Left lung (tissue), 10 donors: ENCODE results near the gene TNPO2. TPM values are rescaled to one million over a fixed set of nuclear protein-coding genes. Genes with fewer than 3 reads are reported as not detected.
"Not testable (repeated sequence)": the region's sequence is repeated elsewhere in the genome, so short reads cannot be mapped to it uniquely, and the experiment has no call there.

ENCODE experiments used
- ATAC-seq: fragments of 200-7000 bp; cut with Tn5 transposase; one replicate; pipeline ENCODE4 v1.9.1; 2020; ENCODE audit warnings: moderate library complexity
- DNase-seq, 4 donors: peaks; one replicate each; pipeline ENCODE4 v3.0.0-alpha.2; 2013 to 2020
- H3K27ac ChIP-seq, 2 donors: fragments of 200-600 bp; sonication (generic) in 1 of 2; one replicate each; pipeline versions ENCODE4 v1.5.0 to v1.8.0; 2020 to 2021
- H3K27me3 ChIP-seq, 2 donors: fragments of 200-600 bp; sonication (generic) in 1 of 2; one replicate each; pipeline versions ENCODE4 v1.5.0 to v1.8.0; 2020 to 2021
- H3K36me3 ChIP-seq, 2 donors: fragments of 200-600 bp; sonication (generic) in 1 of 2; one replicate each; pipeline versions ENCODE4 v1.5.0 to v1.8.0; 2020 to 2021
- H3K4me1 ChIP-seq, 2 donors: fragments of 200-600 bp; one replicate each; pipeline ENCODE4 v1.8.0; 2021
- H3K4me3 ChIP-seq, 2 donors: fragments of 200-600 bp; sonication (generic) in 1 of 2; one replicate each; pipeline versions ENCODE4 v1.5.0 to v1.8.0; 2020 to 2021; ENCODE audit warnings: mild to moderate bottlenecking in 1 of 2
- H3K9me3 ChIP-seq, 2 donors: fragments of 200-600 bp; sonication (generic) in 1 of 2; one replicate each; pipeline versions ENCODE4 v1.5.0 to v1.8.0; 2020 to 2021
- intact Hi-C, 2 donors: fragments of 100-400 bp; cut with DNase I; formaldehyde crosslinking; loops; one replicate each; pipeline versions ENCODE4 v1.11.2 to v1.14.2; 2022
- polyA plus RNA-seq, 6 donors: library from polyadenylated mRNA; unstranded; fragments of 120-200 nt; gene quantifications; one replicate each; pipeline ENCODE4 v1.2.1, GENCODE V29; 2013; ENCODE audit not compliant: insufficient read length in 6 of 6
- total RNA-seq, 2 donors: library from RNA; stranded (reverse); fragmentation: NEBNext Ultra II Directional; extraction: Animal tissue kit (Norgen Biotek cat#: 25700); gene quantifications; one replicate each; pipeline ENCODE4 v1.2.1, GENCODE V29; 2021
- TF ChIP-seq, protein P1 (sequence below), 2 donors: fragments of 200-600 bp; sonication (generic) in 1 of 2; IDR thresholded peaks; one replicate each; pipeline versions ENCODE4 v1.5.0 to v1.8.0; 2021; ENCODE audit warnings: antibody characterized with exemption in 2 of 2
- donor health status: DM: no; HTN: yes; CAD: no.
- donor health status: DM: no; HTN: no; CAD: no.

The TNPO2 gene
- total and polyA plus RNA-seq, 8 donors: 54.8 to 92.6 (median 77.6) TPM

DNA sequence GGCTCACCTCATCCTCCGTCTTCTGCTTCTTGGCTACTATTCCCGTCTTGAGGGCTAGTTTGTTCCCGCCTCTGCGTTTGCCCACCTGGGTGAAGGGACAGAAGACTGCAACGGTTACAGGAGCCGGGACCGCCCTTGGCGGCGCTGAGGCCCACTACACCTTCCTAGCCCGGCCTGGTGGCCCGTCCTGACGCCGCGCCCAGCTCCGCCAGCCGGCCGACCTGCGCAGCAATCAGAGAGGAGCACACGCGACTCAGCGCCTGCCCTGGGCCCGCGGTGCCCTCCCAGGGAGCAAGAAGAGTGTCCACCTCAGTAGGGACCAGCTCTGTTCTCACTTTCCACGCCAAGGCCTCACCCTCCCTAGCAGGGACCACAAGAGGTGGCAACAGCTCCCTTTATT, 7.6 kb upstream of the TNPO2 start:
- peaks cover 16 to 54% of the 10 kb centered on the region in 2 donors for H3K4me1 ChIP-seq
- ATAC-seq (no peak), DNase-seq (no peak)
- H3K27me3 ChIP-seq: no peaks in the 10 kb centered on the region
- H3K36me3 ChIP-seq: peaks cover 0 to 49% of the 10 kb centered on the region in 2 donors
- TF ChIP-seq, protein P1, sequence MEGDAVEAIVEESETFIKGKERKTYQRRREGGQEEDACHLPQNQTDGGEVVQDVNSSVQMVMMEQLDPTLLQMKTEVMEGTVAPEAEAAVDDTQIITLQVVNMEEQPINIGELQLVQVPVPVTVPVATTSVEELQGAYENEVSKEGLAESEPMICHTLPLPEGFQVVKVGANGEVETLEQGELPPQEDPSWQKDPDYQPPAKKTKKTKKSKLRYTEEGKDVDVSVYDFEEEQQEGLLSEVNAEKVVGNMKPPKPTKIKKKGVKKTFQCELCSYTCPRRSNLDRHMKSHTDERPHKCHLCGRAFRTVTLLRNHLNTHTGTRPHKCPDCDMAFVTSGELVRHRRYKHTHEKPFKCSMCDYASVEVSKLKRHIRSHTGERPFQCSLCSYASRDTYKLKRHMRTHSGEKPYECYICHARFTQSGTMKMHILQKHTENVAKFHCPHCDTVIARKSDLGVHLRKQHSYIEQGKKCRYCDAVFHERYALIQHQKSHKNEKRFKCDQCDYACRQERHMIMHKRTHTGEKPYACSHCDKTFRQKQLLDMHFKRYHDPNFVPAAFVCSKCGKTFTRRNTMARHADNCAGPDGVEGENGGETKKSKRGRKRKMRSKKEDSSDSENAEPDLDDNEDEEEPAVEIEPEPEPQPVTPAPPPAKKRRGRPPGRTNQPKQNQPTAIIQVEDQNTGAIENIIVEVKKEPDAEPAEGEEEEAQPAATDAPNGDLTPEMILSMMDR (IDR thresholded peaks at IDR 0.05): no peak
- H3K9me3 ChIP-seq: no peaks in the 10 kb centered on the region
- no peak overlapping the region for H3K27ac ChIP-seq
- no peak overlapping the region for H3K4me3 ChIP-seq
- intact Hi-C loops: no loop called here

DNA sequence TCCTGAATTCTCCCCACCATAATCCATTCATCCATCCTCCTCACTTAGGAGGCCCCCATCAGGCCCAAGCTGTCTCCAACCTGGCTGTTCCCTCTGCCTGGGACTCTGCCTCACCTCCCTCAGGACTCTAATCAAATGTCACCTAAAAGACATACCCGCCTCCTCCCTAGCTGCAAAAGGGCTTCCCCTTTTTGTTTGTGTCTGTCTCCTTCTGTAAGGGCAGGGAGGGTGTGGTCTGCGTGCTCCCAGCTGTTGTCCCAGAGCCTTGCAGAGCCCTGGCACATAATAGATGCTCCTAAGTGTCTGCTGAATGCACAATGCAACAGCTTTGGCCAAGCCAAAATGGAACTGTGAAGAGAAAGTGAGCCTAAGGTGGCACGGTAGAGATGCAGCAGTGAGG, 6.3 kb upstream of the TNPO2 start:
- H3K27ac ChIP-seq: no peak overlapping the region
- TF ChIP-seq, protein P1 (IDR thresholded peaks at IDR 0.05): no peak
- H3K36me3 ChIP-seq: peaks cover 0 to 49% of the 10 kb centered on the region in 2 donors
- H3K27me3 ChIP-seq: no peaks in the 10 kb centered on the region
- H3K4me1 ChIP-seq: peaks cover 16 to 43% of the 10 kb centered on the region in 2 donors
- H3K4me3 ChIP-seq: no peak overlapping the region
- no peaks in the 10 kb centered on the region for H3K9me3 ChIP-seq
- ATAC-seq: no peak
- intact Hi-C loops: no loop called here
- DNase-seq: no peak

DNA sequence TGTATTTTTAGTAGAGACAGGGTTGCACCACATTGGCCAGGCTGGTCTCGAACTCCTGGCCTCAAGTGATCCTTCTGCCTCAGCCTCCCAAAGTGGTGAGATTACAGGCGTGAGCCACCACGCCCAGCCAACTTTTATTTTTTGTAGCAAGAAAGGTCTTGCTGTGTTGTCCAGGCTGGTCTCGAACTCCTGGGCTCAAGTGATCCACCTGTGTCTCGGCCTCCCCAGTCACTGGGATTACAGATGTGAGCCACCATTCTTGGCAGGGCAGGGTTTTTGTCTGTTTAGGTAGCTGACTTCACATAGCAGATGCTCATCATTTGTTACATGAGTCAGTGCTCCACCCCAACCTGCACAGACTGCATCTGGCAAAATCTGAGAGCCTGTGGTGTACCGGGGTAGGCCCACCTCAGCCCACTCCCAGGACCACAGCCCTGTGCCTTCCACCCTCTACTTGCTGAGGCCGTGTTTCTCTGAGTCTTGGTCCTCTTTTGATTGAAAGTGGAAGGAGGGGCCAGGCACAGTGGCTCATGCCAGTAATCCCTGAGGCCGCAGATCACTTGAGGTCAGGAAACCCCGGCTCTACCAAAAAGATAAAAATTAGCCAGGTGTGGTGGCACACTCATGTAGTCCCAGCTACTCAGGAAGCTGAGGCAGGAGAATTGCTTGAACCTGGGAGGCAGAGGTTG, 4.2 kb upstream of the TNPO2 start:
- Histone ChIP-seq H3K27ac (no peak overlapping the region), H3K9me3 (no peaks in the 10 kb centered on the region), H3K36me3 (peaks cover 0 to 49% of the 10 kb centered on the region in 2 donors), H3K27me3 (no peaks in the 10 kb centered on the region), H3K4me3 (no peak overlapping the region), H3K4me1 (peaks cover 8 to 47% of the 10 kb centered on the region in 2 donors)
- intact Hi-C loops: no loop called here
- TF ChIP-seq, protein P1 (IDR thresholded peaks at IDR 0.05): no peak
- ATAC-seq: no peak
- no peak for DNase-seq

DNA sequence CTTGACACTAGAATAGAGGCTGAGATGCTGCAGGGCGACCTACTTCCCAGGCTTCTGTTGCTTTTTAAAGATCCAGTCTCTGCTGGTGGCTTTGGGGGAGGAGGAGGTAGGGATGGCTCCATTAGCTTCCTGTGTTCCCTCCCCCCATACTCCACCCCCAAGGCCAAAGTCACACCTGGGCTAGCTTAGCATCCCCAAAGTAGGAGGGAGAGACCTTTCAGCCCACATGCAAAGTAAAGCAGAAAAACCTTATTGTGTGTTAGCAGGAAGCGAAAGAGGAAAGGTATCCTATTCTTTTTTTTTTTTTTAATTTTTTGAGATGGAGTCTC, 3.2 kb upstream of the TNPO2 start:
- TF ChIP-seq, protein P1 (IDR thresholded peaks at IDR 0.05): no peak
- peaks cover 0 to 40% of the 10 kb centered on the region in 2 donors for H3K4me1 ChIP-seq
- intact Hi-C loops: no loop called here
- H3K27ac ChIP-seq: no peak overlapping the region
- no peak overlapping the region for H3K4me3 ChIP-seq
- H3K36me3 ChIP-seq: peaks cover 0 to 44% of the 10 kb centered on the region in 2 donors
- DNase-seq (no peak), ATAC-seq (no peak)
- no peaks in the 10 kb centered on the region for H3K27me3 ChIP-seq
- no peaks in the 10 kb centered on the region for H3K9me3 ChIP-seq

DNA sequence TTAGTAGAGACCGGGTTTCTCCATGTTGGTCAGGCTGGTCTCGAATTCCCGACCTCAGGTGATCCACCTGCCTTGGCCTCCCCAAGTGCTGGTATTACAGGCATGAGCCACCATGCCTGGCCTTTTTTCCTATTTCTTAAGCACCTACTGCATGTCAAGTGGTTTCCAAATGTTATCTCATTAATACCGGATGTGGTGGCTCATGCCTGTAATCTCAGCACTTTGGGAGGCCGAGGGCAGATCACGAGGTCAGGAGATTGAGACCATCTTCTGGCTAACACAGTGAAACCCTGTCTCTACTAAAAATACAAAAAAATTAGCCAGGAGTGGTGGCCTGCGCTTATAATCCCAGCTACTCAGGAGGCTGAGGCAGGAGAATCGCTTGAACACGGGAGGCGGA, 1.9 kb upstream of the TNPO2 start:
- intact Hi-C loops, H3K4me3 ChIP-seq, ATAC-seq: not testable (repeated sequence)

DNA sequence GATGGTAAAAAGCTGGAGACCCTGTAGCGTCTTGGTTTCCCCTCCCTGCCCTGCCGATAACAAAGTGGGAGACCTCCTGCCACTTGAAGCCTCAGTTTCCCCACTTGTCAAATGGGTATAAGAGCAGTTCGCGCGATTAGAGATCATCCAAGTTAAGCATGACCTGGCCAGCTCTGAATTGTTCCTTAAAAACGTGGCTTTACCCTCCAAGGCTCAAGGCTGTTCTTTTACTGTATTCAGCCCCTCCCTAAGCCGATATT, 421 bp downstream of the TNPO2 start:
- Histone ChIP-seq H3K36me3 (peaks cover 0 to 17% of the 10 kb centered on the region in 2 donors), H3K4me1 (peaks cover 11 to 40% of the 10 kb centered on the region in 2 donors), H3K27ac (peak overlapping the region; percentile 79 to 89), H3K9me3 (no peaks in the 10 kb centered on the region), H3K4me3 (peak overlapping the region; percentile 44 to 63), H3K27me3 (no peaks in the 10 kb centered on the region)
- ATAC-seq: peak; percentile 1
- intact Hi-C loops: no loop called here
- DNase-seq: no peak
- TF ChIP-seq, protein P1 (IDR thresholded peaks at IDR 0.05): no peak

More for the DNA sequence above, 1.9 kb upstream of the TNPO2 start:
- peaks cover 4 to 39% of the 10 kb centered on the region in 2 donors for H3K4me1 ChIP-seq
- not testable (repeated sequence) for DNase-seq, H3K9me3 ChIP-seq, H3K27me3 ChIP-seq, H3K27ac ChIP-seq
- peaks cover 0 to 31% of the 10 kb centered on the region in 2 donors for H3K36me3 ChIP-seq
